ENCODE data around the gene PIP5K1B.

Gene PIP5K1B

DNA sequence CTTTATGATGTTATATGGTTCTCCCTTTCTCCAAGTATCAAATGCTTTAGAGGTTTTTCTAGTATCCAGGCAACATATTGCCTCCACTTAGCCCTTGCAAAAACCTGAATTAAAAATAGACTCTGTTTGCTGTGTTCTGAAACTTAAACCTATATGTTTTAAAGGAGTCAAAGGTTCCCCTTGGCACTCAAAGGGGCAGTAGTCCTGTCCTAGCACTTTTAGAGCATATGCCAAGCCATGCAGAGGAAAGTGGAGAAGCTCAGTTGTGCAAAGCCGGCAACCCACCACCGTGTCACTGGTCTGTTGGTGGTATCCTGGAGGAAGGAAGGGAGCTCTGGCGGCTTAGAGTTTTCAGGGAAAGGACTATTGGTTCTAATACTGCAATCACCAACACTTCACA is 154.3 kb downstream of the PIP5K1B start:
- no peak for DNase-seq (ENCODE audit: low read depth in 3 of 3)

DNA sequence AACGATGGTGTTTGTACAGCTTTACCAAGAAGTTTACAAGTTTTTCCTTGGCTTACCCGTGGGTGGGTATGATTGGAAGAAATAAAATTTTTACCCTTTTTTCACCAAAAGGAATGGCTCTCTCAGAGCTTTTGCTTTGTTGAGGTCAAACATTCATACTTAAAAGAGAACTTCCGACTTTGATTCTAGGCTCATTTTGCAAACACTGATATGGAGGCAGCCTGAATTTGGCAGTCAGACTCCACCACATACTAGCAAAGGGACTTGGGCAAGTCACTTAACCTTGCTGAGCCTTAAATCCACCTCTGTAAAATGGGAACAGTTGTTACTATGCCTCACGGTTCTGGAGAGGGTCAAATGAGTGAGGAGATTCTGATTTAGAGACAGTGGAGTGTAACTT is 155.4 kb downstream of the PIP5K1B start:
- no peak for DNase-seq (ENCODE audit: low read depth in 3 of 3)

DNA sequence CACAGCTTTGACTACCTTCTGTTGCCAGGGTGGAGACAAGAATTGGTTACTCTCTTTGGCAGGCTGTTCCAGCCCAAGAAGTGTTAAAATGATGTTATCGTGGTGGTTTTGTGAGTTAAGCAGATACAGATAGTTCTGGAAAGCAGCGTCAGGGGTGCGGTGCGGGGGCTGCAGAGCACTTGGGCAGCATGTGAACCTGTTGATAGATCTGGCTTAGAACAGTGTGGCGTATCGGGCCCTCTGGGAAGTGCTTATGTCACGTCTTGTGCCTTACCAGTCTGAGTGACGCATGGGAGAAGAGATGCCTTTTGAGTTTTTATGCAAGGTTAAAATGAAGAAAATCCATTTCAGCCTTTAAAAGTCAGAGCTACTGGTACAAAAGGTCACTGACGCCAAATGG is 156.4 kb downstream of the PIP5K1B start:
- DNase-seq (ENCODE audit: low read depth in 3 of 3): no peak

DNA sequence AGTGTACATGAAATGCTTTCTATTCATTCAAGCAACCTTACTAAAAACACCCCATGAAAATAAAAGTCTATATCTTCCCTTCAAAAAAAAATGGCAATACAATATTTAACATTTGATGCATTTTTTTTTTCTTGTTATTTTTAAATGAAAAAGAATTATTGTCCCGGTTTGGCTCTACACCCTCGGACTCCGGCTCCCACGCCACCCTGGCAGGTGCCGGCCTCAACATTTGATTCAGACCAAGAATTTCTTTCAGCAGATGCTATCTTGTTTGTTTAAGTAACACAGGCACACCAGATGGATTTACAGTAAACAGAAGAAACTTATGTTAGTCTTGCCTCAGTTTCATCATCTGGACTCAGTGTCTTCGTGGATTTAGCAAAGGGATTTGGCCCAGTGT is 162.0 kb downstream of the PIP5K1B start:
- DNase-seq (ENCODE audit: low read depth in 3 of 3): no peak

DNA sequence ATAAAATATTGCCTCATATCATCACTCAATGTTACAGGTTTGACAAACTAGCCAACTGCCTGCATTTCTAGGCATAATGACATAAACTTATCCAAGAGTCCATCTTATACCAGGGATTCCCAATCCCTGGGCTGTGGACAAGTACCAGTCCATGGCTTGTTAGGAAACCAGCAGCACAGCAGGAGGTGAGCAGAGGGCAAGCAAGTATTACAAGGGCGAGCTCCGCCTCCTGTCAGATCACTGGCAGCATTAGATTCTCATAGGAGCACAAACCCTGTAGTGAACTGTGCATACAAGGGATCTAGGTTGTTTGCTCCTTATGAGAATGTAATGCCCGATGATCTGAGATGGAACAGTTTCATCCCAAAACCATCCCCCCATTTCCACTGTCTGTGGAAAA is 164.0 kb downstream of the PIP5K1B start:
- DNase-seq (ENCODE audit: low read depth in 3 of 3): no peak

DNA sequence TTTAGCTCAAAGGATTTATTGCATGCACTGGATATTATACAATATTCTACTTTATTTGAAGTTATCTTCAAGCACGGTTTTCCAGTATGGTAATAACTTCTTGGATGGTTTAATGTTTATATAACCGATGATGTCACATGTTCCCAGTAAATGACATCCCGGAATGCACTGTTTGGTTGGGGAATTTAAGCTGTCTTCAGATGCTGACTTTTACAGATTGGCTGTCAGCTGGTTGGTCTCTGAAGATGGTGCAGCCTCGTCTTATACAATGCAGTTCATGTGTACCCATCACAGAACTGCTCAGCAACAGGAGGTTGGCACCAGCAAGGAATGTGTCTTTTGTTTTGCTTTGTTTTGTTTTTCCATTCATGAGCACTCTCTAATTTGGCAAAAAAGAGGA is 165.0 kb downstream of the PIP5K1B start:
- no peak for DNase-seq (ENCODE audit: low read depth in 3 of 3)

DNA sequence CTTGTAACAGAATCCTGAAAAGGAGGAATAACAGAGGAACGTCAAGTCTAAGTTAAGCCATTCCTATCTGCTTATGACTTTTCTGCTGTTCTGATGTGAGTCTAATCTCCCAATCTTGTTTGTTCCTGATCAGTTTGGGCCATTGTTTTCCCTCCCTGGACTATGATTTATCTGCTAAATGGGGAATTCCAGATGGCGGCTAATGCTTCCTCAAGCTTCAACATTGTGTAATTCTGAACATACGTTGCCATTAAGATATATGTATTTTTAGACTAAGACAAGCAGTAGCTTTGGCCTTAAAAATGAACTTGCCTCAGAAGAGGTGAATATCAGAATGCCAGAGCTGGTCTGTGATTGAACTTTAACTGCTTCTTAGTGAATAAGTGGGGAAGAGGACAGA is 166.2 kb downstream of the PIP5K1B start:
- no peak for DNase-seq (ENCODE audit: low read depth in 3 of 3)

DNA sequence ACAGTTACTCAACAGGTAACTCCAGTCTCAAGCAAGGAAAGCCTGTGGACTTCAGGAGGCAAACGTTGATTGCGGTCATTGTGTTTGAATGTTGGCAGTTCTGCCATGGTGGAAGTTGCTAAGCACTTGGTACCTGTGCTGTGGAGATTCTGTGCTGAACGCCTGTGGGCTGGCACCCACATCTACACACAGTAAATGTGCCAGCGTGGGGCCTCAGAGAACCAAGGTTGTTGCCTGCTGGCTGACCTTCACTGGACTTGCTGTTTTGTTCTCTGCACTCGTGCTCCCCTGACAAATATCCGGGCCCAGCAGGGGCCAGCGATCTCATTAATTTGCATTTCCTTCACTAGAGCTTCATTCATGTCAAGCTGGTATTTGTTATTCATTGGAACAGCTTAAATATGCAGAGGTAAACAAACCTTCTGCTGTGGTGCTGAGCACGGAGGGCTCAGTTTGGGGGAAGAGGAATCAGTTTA is 167.0 kb downstream of the PIP5K1B start:
- no peak for DNase-seq (ENCODE audit: low read depth in 3 of 3)

DNA sequence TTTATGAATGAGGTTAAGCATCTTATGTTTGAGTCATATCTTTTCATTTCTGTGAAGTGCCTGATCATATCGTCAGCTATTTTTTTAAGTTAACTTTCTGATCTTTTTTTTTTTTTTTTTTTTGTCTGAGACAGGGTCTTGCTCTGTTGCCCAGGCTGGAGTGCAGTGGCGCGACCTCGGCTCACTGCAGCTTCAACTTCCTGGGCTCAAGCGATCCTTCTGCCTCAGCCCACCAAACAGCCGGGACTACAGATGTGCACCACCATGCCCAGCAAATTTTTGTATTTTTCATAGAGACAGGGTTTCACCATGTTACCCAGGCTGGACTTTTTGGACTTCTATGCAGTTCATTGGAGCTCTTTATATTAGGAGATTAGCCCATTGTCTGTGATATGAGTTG is 168.1 kb downstream of the PIP5K1B start:
- no peak for DNase-seq (ENCODE audit: low read depth in 3 of 3)

DNA sequence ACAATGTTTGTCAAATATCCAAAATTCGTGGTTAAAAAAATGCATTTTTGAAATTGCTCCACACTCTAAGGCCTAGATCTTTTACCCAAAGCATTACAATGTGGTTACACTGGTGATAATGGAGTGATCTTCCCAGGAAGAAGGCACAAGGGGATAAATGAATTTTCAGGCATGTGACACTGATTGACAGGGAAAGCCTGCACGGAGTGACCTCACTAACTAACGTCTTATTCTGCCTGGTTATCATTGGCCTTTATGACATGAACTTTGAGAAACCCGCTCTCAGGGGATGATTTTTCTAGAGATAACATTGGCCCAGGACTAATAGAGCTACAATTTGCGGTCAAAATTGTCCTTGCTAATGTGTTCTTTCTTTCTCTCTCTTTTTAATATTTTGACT is 171.2 kb downstream of the PIP5K1B start:
- DNase-seq (ENCODE audit: low read depth in 3 of 3): no peak

DNA sequence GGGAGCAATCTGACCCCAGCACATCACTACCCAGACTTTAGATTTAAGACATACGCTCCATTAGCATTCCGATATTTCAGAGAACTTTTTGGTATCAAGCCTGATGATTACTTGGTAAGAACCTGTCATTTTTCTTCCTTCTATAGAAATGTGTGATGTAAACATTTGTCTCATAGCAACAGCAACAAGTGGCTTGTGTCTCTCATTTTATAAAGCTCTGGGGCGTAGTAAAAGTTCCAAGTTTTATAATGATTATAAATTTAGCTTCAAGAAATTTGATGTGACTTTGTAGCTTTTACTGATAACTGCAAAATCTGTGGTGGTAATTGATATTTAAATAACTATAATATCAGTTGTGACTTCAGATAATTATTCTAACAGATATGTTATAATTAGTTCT is 171.6 kb downstream of the PIP5K1B start:
- no peak for DNase-seq (ENCODE audit: low read depth in 3 of 3)

DNA sequence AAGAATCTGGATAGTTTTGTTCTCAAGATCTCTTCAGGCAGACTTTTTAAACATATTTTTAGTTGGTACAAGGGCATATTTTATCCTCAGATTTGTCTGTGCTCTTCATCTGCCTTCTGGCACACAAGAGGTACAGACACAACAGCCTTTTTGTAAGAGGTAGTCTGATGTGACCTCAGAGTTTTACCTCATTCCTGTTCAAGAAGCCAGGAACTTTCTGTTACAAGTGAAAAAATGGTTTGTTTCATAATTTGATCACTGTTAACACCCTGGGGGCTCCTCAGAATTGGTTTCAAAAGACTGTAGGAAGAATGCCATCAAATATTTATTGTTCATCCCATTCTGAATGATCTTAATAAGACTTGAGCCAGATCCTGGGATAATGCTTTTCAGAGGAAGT is 172.2 kb downstream of the PIP5K1B start:
- no peak for DNase-seq (ENCODE audit: low read depth in 3 of 3)

DNA sequence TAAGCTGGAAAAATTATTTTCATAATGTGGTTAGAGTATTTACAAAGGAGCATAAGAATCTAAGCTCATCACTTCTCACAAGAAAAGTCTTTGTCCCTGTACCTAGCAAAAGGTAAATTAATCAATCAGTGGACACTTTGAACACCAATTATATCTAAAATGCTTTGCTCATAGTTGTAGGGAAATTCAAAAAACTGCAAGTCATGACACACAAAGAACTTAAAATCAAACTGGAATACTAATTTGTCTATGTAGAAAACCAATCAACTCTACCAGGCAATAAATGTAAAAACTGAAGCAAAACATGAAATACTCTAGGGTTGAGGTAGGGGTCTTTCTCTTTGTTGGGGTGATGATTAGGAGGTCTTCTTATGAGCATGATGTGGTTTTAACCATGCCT is 173.4 kb downstream of the PIP5K1B start:
- no peak for DNase-seq (ENCODE audit: low read depth in 3 of 3)

DNA sequence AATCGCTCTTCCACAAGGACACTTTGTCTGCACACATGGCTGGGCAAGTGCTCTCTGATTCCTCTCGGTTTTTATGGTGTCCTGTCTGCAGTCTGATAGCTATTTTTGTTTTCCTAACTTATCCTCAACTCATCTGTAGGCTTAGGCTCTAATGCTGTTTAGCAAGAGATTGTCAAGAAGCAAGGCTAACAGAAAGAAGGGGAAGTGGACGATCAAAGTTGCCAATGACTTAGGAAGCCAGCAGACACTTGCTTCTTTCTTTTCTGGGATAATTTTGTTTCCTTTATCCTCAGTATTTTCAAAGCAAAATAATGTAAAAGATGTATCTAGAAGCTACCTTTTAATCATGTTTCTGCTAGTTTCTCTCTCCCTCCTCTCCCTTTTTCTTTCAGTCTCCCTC is 178.2 kb downstream of the PIP5K1B start:
- DNase-seq (ENCODE audit: low read depth in 3 of 3): no peak

DNA sequence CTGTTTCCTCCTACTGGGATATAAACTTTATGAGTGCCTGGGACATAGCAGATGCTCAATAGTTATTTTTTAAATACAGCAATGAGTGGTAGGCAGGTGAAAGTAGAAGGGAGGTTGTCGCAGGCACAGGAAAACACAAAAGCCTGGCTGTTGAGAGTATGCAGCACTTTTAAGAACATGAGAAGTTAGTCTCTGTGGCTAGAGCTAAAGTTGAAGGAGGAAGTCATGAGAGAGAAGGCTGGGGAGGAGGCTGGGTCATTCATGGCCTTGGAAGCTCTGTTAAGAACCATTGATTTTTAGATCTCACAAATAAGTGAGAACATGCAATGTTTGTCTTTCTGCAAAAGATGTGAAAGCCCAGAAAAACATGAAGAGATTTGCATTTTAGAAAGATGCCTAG is 182.2 kb downstream of the PIP5K1B start:
- DNase-seq (ENCODE audit: low read depth in 3 of 3): no peak

DNA sequence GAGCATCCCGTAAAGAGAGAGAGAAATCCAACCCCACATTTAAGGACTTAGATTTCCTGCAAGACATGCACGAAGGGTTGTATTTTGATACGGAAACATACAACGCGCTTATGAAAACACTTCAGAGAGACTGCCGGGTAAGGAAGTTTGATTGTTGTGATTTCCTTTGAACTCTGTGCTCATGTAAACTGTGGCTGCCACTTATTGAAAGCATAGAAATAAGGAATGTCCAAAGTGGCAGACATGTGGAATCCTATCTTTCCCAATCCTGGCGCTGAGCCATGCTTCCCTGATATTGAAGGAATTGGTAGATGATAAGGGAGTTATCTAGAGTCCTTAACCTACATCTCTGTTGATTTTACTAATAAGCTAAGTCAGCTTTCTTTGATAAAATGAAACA is 189.5 kb downstream of the PIP5K1B start:
- no peak for DNase-seq (ENCODE audit: low read depth in 3 of 3)

DNA sequence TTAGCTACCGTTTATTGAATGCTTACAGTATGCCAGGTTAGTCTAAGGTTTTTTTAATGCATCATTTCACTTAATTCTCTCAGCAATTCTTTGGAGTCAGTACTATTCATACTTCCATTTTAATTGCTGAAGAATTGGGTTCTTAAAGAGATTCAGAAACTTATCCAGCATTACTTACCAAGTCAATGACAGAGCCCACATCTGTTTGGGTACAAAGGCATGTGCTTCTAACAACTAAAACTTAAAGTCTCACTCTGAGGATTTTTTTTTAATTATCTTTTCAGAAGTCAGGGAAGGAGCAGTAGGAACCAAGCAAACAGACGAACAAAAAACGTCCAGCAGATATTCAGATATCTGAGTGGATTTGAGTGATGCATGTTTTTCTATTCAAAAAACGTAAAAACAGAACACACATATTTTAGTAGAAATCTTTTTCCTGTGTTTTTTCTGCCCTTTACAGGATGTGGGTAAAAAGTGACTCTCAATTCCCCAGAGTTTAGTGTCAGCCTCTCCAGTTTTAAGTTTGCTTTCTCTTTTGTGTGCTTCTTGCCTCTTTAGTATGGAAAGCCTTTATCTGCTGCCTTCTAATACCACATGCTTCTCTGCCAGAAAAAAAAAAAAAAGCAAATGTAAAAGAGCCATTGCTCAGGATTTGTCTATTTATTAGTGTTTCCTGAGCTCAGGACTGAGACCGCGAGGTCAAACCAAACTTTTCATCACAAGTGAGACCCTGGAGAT is 190.9 kb downstream of the PIP5K1B start:
- DNase-seq (ENCODE audit: low read depth in 3 of 3): no peak

DNA sequence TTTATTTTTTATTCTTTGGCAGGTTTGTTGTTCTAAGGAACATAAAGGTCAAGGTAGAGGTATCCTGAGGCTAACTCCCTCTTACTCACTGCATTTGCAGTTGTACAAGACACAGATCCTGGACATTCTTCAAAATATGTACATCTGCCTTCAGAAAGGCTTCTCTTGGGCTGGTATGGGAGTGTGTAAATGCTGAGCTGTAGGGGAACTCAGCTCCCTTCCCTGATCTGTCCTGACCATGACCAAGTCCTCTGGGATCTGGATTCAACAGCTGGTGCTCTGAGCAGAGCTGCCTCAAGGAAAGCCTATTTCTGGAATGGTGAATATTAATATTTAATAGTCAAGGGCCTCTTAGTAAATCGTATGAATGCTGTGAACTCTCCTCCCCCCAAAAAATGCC is 191.4 kb downstream of the PIP5K1B start:
- no peak for DNase-seq (ENCODE audit: low read depth in 3 of 3)

DNA sequence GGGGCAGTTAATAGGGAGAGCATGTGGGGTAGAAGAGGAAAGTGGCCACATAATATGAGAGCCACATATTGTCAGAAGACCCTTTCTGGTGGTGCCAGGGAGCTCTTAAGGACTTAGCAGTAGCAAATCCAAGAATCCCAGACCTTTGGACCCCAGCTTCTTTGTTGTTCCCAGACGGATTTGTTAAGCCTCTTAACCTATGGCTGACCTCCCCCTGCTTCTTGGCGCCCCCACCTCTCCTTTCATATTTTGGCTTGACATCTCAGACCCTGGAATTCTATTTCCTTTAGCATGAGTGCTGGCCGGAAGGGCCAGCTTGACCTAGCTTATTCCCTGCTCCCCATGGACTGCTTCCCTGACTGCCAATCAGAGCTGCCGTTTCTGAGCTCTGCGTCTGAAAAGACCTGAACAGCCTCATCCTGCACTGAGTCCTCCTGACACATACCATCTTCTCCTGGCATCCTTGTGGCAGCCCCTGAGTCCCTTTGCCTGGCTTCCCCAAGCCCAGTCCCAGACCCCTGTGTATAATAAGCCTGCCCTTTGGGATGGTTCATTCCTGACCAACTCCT is 192.6 kb downstream of the PIP5K1B start:
- DNase-seq (ENCODE audit: low read depth in 3 of 3): no peak

DNA sequence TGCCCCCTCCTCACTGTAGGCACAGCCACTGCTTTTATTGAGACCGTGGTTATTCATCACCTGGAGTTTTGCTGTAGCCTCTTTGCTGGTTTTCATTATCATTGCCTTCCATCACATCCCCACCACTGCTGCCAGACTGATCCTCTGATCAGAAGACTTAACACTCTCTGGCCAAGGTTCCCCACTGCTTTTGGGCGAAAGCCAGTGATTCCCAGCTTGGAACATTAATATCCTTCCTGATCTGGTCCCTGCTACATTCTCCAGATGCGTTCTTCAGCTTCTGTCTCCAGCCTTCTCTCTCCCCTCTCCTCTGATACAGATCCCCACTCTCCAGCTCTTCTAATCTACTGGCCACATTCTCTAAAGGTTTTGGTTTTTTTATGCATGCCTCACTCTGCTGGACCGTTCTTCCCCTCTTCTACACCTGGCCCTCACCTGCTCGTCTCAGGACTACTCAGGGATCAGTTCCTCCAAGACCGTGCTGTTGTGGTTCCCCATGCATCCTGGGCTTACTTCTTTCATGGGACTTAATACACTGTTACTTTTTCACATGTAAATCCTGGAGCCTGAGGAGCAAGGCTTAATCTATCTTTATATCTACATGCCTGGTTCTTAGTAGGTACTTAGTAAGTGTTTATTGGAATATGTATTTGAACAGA is 193.9 kb downstream of the PIP5K1B start:
- no peak for DNase-seq (ENCODE audit: low read depth in 3 of 3)

DNA sequence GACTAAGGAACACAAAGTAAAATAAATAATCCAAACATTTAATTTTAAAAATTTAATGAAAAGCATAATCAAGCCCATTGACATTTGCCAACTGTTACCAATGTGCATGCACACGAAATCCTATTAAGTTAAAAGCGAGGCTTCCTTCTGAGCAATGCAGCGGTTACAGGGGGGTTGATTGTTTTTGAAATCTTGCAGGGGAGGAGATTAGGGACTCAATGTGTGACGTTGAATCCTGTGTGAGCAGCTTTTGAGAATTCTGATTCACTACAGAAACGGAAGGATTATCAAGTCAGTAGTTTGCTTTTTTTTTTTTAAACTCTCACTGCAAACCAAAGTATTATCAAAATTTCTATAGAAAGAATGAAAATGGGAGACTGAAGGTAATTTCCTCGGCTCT is 199.4 kb downstream of the PIP5K1B start:
- DNase-seq (ENCODE audit: low read depth in 3 of 3): no peak

DNA sequence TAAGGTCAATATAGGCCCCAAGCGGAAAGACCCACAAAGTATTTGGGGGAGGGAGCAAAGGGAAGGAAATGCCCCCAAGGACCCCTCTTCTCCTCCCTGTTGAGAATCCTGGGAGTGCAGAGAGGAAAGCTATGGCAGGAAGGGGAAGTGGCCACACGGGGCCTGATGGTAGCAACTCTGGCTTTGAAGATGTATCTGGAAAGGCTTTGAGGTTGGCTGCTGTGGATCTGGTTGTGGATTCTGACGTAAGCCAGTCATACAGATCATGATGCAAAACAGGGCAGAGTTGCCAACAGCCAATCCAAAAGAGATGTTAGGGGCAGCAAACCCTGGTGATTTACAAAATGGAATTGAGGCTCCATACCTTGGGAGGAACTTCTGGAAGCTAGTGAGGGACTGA is 200.1 kb downstream of the PIP5K1B start:
- no peak for DNase-seq (ENCODE audit: low read depth in 3 of 3)

DNA sequence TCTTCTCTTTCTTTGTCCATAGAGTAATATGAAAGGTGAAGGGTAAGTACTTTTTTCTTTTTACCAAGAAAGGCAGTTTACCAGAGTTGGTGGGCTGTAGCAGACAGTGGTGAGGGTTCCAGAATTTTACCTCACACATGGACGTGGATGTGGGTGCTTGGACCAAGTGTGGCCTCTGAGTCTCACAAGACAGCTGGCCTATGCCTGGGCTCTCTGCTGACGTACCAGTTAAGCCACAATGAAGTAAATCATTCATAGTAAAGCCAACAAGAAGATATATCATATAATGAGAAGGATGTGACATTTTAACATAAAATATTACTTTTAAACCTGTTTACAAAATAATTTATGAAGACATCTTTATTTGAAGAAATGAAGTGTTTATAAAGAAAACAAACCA is 202.9 kb downstream of the PIP5K1B start:
- DNase-seq (ENCODE audit: low read depth in 3 of 3): no peak
